Activated CD4-positive, alpha-beta T cell treated with anti-CD3 and anti-CD28 coated beads for 36 hours (primary cell): ENCODE data around the gene SNX27. TPM values are rescaled to one million over a fixed set of nuclear protein-coding genes. Genes with fewer than 3 reads are reported as not detected.

ENCODE experiments used
- ATAC-seq: fragments of 200-7000 bp; cut with Tn5 transposase; one replicate; pipeline ENCODE4 v1.10.0; 2021; ENCODE audit warnings: mild to moderate bottlenecking, moderate library complexity
- CTCF ChIA-PET: fragments of 350-600 bp; sonication (Branson Sonifier 250); formaldehyde crosslinking; loops from one replicate; lab custom pipeline; 2021; ENCODE audit warnings: antibody characterized with exemption; lab: Charles Lee
- POLR2A ChIA-PET: fragments of 350-600 bp; sonication (Branson Sonifier 250); formaldehyde crosslinking; loops from one replicate; lab custom pipeline; 2021; ENCODE audit warnings: antibody characterized with exemption, inconsistent platforms; lab: Charles Lee
- DNase-seq: peaks from one replicate; pipeline ENCODE4 v3.0.0-alpha.2; 2020
- H3K27ac Mint-ChIP-seq: one replicate; pipeline ENCODE4 v1.8.0; 2021; ENCODE audit warnings: mixed read lengths
- H3K27me3 Mint-ChIP-seq: one replicate; pipeline ENCODE4 v1.8.0; 2021; ENCODE audit warnings: mixed read lengths
- H3K36me3 Mint-ChIP-seq: one replicate; pipeline ENCODE4 v1.8.0; 2021; ENCODE audit warnings: low read depth, mixed read lengths
- H3K4me1 Mint-ChIP-seq: one replicate; pipeline ENCODE4 v1.8.0; 2021; ENCODE audit warnings: mixed read lengths
- H3K4me3 Mint-ChIP-seq: one replicate; pipeline ENCODE4 v1.8.0; 2021; ENCODE audit warnings: mild to moderate bottlenecking, moderate library complexity, mixed read lengths
- H3K9me3 Mint-ChIP-seq: one replicate; pipeline ENCODE4 v1.8.0; 2021; ENCODE audit warnings: low read depth, mixed read lengths
- intact Hi-C, 2 experiments: fragments of 100-400 bp; cut with DNase I in 1 of 2; cut with micrococcal nuclease in 1 of 2; formaldehyde crosslinking; loops; one replicate each; pipeline versions ENCODE4 v1.14.2 to v1.15.1; 2022 to 2024; cut with DNase I, micrococcal nuclease
- total RNA-seq, 2 experiments: library from RNA; stranded (reverse); gene quantifications; one replicate each; pipeline ENCODE4 v1.2.3, GENCODE V29; 2021

Gene SNX27
- total RNA-seq: 10 to 100 TPM; 28.5 to 29.1 TPM

GRCh38 chr1:151611832-151612500, at the start of gene SNX27:
Gene SNX27, plus strand, starts transcription at chr1:151612050. Its CDS starts 152 bp downstream, at chr1:151612202.
- Mint-ChIP-seq H3K27me3 (peaks cover 6% of the 10 kb centered on the region), H3K27ac (peak within 1 kb of the TSS; percentile 95), H3K4me3 (peak within 1 kb of the TSS; percentile 99), H3K9me3 (no peaks in the 10 kb centered on the region), H3K36me3 (peaks cover 10% of the 10 kb centered on the region), H3K4me1 (peaks cover 46% of the 10 kb centered on the region)
- CTCF ChIA-PET: interaction anchor here (0.5 to 1.0 kb wide), 4 partner anchors 12 to 302 kb away, joined by 3 to 4 read pairs (median 3); no protein-coding TSS in a partner anchor
- POLR2A ChIA-PET: interaction anchor here (0.7 kb wide), 1 partner anchor 118 kb away, joined by 4 read pairs; no protein-coding TSS in a partner anchor
- DNase-seq (peak; percentile 95), ATAC-seq (peak; percentile 93)
- intact Hi-C loops: loop anchor here in 1 of 2 experiments (1.0 to 5.0 kb wide), 12 partner anchors 72 to 446 kb away; partner anchors contain the start of genes C2CD4D, CGN, MRPL9 and PI4KB

DNA sequence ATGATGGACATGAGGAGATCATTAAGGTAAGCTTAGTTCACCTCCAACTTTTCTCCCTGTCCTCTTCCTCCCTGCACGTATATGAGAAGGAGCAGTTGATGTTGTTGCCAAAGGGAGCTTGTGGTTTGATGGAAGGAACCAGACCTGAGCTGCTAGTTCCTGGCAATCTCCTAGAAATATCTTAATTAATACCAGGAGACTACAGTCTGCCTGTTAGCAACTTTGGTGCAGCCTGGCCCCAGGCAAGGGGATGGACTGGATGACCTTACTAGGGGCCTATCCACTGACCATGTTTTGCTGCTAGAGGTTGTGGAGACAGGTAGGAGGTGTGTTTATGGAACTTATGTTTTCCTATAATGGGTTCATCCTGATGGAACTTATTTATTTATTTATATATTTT, 49.2 kb upstream of the SNX27 start:
- no peaks in the 10 kb centered on the region for H3K36me3 Mint-ChIP-seq
- no peaks in the 10 kb centered on the region for H3K4me1 Mint-ChIP-seq

DNA sequence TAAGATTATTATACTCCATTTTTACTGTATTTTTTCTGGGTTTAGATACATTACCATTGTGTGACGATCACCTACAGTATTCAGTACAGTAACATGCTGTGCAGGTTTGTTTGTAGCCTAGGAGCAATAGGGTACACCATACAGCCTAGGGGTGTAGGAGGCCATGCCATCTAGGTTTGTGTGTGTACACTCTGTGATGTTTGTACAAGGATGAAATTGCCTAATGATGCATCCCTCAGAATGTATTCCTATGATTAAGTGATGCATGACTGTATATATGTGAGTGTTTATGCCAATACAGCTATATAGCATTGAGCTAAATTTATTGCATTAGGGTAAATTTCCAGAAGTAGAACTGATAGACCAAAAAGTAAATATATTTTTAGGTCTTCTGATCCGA, 48.5 kb upstream of the SNX27 start:
- H3K4me1 Mint-ChIP-seq: peaks cover 2% of the 10 kb centered on the region
- DNase-seq (no peak), ATAC-seq (no peak)
- ChIA-PET POLR2A (no interaction called here), CTCF (interaction anchor here (0.6 kb wide), 2 partner anchors 158 to 351 kb away, joined by 3 read pairs; no protein-coding TSS in a partner anchor)
- H3K27ac Mint-ChIP-seq: no peak overlapping the region
- H3K4me3 Mint-ChIP-seq: no peak overlapping the region
- H3K36me3 Mint-ChIP-seq: no peaks in the 10 kb centered on the region
- H3K27me3 Mint-ChIP-seq: no peaks in the 10 kb centered on the region
- intact Hi-C loops: no loop called here
- H3K9me3 Mint-ChIP-seq: no peaks in the 10 kb centered on the region

More for the DNA sequence above, 49.2 kb upstream of the SNX27 start:
- Mint-ChIP-seq H3K27me3 (no peaks in the 10 kb centered on the region), H3K9me3 (no peaks in the 10 kb centered on the region), H3K4me3 (no peak overlapping the region), H3K27ac (no peak overlapping the region)
- DNase-seq: no peak
- intact Hi-C loops: no loop called here
- ATAC-seq: no peak
- ChIA-PET CTCF (interaction anchor here (1.1 kb wide), 1 partner anchor 15 kb away, joined by 4 read pairs; no protein-coding TSS in a partner anchor), POLR2A (no interaction called here)

GRCh38 chr1:151565502-151566189, 46.2 kb upstream of the SNX27 start:
- no peaks in the 10 kb centered on the region for H3K9me3 Mint-ChIP-seq
- ATAC-seq (no peak), DNase-seq (no peak)
- CTCF ChIA-PET: no interaction called here
- no peak overlapping the region for H3K27ac Mint-ChIP-seq
- H3K36me3 Mint-ChIP-seq: no peaks in the 10 kb centered on the region
- no peaks in the 10 kb centered on the region for H3K27me3 Mint-ChIP-seq
- POLR2A ChIA-PET: interaction anchor here (0.7 kb wide), 1 partner anchor 278 kb away, joined by 3 read pairs; no protein-coding TSS in a partner anchor
- no peak overlapping the region for H3K4me3 Mint-ChIP-seq
- intact Hi-C loops: no loop called here
- H3K4me1 Mint-ChIP-seq: peaks cover 2% of the 10 kb centered on the region

DNA sequence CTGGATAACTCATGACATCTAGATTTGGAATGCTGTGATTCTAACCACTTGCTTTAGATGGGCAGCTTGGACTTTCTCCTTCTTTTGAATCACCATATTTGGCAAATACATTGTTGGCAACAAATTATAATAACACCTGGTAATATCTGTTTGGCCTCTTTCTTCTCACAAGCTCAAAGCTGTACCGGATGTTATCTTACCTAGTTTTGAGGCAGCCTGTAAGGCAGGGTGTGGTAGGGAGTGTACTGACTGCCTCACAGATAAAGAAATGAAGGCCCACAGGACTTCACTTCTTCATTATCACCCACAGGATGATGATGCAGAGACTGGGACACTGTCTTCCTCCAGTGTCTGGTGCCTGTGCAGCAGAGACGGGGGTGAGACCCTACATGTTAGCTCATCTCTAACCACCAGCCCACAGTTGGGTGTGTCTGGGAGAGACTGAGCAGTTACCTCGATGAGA, 43.2 kb upstream of the SNX27 start:
- peak; percentile 13 for DNase-seq
- intact Hi-C loops: no loop called here
- peak; percentile 57 for ATAC-seq
- Mint-ChIP-seq H3K27me3 (no peaks in the 10 kb centered on the region), H3K4me1 (peaks cover 2% of the 10 kb centered on the region), H3K27ac (no peak overlapping the region), H3K4me3 (no peak overlapping the region), H3K36me3 (no peaks in the 10 kb centered on the region), H3K9me3 (no peaks in the 10 kb centered on the region)
- POLR2A ChIA-PET: no interaction called here
- CTCF ChIA-PET: interaction anchor here (1.2 kb wide), 1 partner anchor 12 kb away, joined by 3 read pairs; no protein-coding TSS in a partner anchor

DNA sequence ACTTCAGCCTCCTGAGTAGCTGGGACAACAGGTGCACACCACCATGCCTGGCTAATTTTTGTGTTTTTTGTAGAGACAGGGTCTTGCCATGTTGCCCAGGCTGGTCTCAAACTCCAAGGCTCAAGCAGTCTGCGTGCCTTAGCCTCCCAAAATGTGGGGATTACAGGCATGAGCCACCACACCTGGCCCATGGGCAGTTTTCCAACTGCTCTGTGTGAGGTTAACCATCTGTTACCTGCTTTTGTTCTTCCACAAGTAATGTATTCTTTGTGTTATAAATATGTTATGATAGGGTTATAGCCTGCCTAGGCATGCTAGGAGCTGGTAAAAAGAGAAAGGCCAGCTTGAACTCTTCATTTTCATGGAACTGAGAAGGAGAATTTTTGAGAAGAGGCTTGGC, 41.0 kb upstream of the SNX27 start:
- POLR2A ChIA-PET: interaction anchor here (0.6 kb wide), 1 partner anchor 156 kb away, joined by 3 read pairs; no protein-coding TSS in a partner anchor
- intact Hi-C loops: no loop called here
- Mint-ChIP-seq H3K27me3 (no peaks in the 10 kb centered on the region), H3K27ac (no peak overlapping the region), H3K4me1 (peaks cover 10% of the 10 kb centered on the region), H3K4me3 (no peak overlapping the region), H3K9me3 (no peaks in the 10 kb centered on the region), H3K36me3 (peaks cover 3% of the 10 kb centered on the region)
- ATAC-seq: no peak
- DNase-seq: no peak
- CTCF ChIA-PET: no interaction called here

DNA sequence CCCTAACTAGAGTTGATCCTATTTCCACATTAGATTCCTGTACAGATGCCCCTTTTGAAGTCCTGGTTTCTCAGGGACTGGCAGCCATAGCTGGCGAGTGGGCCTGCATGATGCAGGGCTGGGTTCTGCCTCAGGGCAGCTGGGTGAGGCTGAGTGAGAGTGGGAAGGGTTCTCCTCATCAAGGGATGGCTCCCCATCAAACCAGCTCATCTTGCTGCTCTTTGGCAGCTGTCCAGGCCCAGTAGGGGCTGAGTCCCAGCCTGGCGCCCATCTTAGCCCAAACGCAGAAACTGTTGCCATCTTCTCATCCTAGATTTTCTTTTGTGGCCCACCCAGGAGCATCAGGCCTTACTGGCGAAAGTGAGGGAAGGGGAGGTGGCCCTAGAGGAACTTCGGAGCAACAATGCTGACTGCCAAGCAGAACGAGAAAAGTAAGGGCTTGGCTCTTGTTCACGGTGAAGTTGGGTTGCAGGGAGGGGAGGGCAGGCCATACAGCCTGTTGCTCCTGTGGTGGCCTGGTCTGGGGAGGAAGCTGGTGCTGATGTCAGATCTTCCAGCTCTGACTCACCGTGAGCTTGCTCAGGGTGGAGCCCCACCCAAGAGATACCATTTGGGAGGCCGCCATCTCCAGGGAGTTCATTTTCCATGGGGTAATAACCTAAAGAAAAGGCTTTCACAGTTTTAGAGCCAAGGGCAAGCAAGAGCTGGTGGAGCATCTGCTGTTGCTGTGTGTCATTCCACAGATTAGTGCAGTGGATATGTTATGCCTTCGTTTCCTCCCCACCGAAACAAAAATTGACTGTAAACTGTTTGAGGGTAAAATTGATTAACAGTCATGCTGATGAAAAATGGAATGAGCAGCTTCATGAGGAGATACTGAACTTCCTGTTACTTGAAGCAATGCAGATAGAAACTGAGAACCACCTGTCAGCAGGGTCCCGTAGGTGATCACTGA, 37.0 kb upstream of the SNX27 start:
- no peak overlapping the region for H3K4me3 Mint-ChIP-seq
- peaks cover 4% of the 10 kb centered on the region for H3K36me3 Mint-ChIP-seq
- H3K4me1 Mint-ChIP-seq: peaks cover 8% of the 10 kb centered on the region
- POLR2A ChIA-PET: interaction anchor here (0.6 kb wide), 1 partner anchor 34 kb away, joined by 3 read pairs; no protein-coding TSS in a partner anchor
- H3K27ac Mint-ChIP-seq: peak overlapping the region; percentile 55
- DNase-seq (peak; percentile 60), ATAC-seq (peak; percentile 97)
- H3K9me3 Mint-ChIP-seq: no peaks in the 10 kb centered on the region
- no peaks in the 10 kb centered on the region for H3K27me3 Mint-ChIP-seq
- intact Hi-C loops: no loop called here
- CTCF ChIA-PET: interaction anchor here (0.5 to 1.1 kb wide), 4 partner anchors 19 to 262 kb away, joined by 3 to 9 read pairs (median 3); no protein-coding TSS in a partner anchor

GRCh38 chr1:151577173-151577572, 34.7 kb upstream of the SNX27 start:
- ChIA-PET POLR2A (no interaction called here), CTCF (interaction anchor here (1.0 kb wide), 1 partner anchor 15 kb away, joined by 4 read pairs; no protein-coding TSS in a partner anchor)
- no peaks in the 10 kb centered on the region for H3K9me3 Mint-ChIP-seq
- H3K36me3 Mint-ChIP-seq: peaks cover 4% of the 10 kb centered on the region
- intact Hi-C loops: no loop called here
- H3K4me1 Mint-ChIP-seq: peaks cover 8% of the 10 kb centered on the region
- no peaks in the 10 kb centered on the region for H3K27me3 Mint-ChIP-seq
- H3K4me3 Mint-ChIP-seq: no peak overlapping the region
- H3K27ac Mint-ChIP-seq: no peak overlapping the region
- ATAC-seq: no peak
- no peak for DNase-seq

DNA sequence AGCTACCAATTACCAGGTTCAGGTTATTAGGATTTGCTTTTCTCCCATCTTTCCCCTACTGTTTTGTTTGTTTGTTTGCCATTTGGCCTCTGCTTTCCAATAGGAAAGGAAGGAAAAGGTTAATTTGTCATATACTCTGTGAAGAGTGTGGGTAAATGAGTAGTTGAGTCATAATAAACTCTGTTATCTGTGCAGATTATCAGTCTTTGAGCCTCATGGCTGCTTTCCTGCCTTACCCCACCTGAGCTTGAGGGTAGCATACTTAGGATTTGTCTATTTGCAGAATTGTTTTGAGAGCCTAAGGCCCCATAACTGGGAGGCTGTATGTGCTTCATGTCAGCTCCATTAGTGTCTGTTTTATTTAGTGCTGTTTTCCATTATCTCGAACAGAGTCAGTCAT, 32.9 kb upstream of the SNX27 start:
- intact Hi-C loops: no loop called here
- Mint-ChIP-seq H3K36me3 (peaks cover 4% of the 10 kb centered on the region), H3K9me3 (no peaks in the 10 kb centered on the region), H3K4me1 (peaks cover 8% of the 10 kb centered on the region), H3K27me3 (no peaks in the 10 kb centered on the region), H3K27ac (no peak overlapping the region), H3K4me3 (no peak overlapping the region)
- DNase-seq (no peak), ATAC-seq (no peak)
- ChIA-PET CTCF (interaction anchor here (0.5 to 1.1 kb wide), 4 partner anchors 15 to 555 kb away, joined by 3 to 6 read pairs (median 3); no protein-coding TSS in a partner anchor), POLR2A (interaction anchor here (0.6 kb wide), 1 partner anchor 84 kb away, joined by 3 read pairs; no protein-coding TSS in a partner anchor)

DNA sequence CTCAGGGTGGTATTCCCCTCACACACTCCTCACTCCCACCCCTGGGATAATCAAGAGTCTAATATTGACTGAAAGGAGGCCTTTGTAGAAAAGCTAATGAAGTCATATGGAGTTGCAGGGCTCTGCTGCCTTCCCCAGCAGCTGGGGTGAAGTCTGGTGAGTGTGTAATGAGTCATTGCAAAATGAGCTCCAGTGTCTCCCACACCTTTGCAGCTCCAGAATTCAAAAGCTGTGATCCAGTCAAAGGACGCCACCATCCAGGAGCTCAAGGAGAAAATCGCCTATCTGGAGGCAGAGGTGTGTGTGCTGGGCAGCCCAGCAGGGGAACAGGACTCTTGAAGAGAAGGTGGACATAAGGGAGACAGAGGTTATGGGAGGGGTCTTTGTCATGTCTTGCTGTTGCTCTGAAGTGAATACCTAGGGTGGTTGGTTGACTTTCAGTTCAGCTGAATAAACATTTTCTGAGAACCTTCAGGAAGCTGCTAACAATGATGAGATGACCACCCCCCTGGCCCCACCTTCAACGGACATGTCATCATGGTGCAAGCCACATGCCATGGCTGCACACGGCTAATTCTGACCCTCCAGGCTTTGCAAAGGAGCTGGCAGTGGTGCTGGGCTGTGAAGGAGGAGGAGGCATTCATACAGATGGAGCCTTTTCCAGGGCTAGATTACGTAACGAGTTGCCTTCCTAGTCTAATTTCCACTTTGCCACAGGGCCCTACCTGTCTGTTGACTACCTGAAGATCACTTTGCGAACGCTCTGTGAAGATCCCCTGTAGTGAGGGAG, 32.2 kb upstream of the SNX27 start:
- intact Hi-C loops: no loop called here
- ChIA-PET POLR2A (interaction anchor here (0.6 kb wide), 1 partner anchor 85 kb away, joined by 3 read pairs; no protein-coding TSS in a partner anchor), CTCF (interaction anchor here (0.7 to 1.1 kb wide), 2 partner anchors 15 to 149 kb away, joined by 3 to 6 read pairs; no protein-coding TSS in a partner anchor)
- H3K36me3 Mint-ChIP-seq: peaks cover 4% of the 10 kb centered on the region
- ATAC-seq (no peak), DNase-seq (no peak)
- H3K27ac Mint-ChIP-seq: no peak overlapping the region
- H3K4me1 Mint-ChIP-seq: peaks cover 7% of the 10 kb centered on the region
- no peak overlapping the region for H3K4me3 Mint-ChIP-seq
- no peaks in the 10 kb centered on the region for H3K9me3 Mint-ChIP-seq
- no peaks in the 10 kb centered on the region for H3K27me3 Mint-ChIP-seq
